ENCODE results near the gene HTR3B. TPM values are rescaled to one million over a fixed set of nuclear protein-coding genes. Genes with fewer than 3 reads are reported as not detected.

Gene HTR3B
- total RNA-seq, 4 donors from 2014 or later = not detected

DNA sequence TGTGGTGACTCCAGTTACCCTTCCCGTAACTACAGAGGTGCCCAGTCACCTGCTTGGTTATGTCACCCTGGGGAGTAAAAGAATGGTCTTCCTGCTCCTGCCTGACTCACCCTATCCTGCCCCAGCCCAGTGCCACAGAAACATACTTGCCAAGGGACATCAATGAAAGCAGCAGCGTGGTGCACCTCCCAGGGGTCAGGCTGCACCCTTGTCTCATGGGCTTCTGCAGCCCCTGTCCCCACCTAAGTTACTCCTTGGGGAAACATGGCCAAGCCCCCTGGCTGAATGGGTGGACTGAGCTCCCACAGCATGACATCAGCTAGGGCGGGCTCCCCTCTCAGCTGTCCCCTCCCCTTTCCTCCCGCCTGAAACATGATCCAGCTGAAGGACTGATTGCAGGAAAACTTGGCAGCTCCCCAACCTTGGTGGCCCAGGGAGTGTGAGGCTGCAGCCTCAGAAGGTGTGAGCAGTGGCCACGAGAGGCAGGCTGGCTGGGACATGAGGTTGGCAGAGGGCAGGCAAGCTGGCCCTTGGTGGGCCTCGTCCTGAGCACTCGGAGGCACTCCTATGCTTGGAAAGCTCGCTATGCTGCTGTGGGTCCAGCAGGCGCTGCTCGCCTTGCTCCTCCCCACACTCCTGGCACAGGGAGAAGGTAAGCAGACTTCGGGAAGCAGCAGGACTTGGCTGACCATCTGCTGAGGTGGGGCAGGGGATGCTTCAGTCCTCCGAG, 70.3 kb downstream of the HTR3B start, which contains the start of gene HTR3A:
Gene HTR3A (plus strand): TSS at position 368 of the 730 bp plus-strand sequence. CDS start 218 bp downstream, at position 586.
- Histone ChIP-seq H3K27ac (no peak within 1 kb of the TSS), H3K4me1 (peaks cover 3 to 5% of the 10 kb centered on the region in 2 donors), H3K4me3 (no peak within 1 kb of the TSS), H3K9me3 (no peaks in the 10 kb centered on the region), H3K36me3 (no peaks in the 10 kb centered on the region), H3K27me3 (peaks cover 0 to 6% (median 3%) of the 10 kb centered on the region in 3 donors)
- in situ Hi-C loops (cut with MboI; ENCODE audit: low sequenced_read_pairs in 4 of 4) = no loop called here
- intact Hi-C loops (cut with DNase I; ENCODE audit: low total_unique reads) = no loop called here
- ATAC-seq (peak; percentile 61 to 88), DNase-seq (peak; percentile 31 to 71)
- TF ChIP-seq, protein P1, sequence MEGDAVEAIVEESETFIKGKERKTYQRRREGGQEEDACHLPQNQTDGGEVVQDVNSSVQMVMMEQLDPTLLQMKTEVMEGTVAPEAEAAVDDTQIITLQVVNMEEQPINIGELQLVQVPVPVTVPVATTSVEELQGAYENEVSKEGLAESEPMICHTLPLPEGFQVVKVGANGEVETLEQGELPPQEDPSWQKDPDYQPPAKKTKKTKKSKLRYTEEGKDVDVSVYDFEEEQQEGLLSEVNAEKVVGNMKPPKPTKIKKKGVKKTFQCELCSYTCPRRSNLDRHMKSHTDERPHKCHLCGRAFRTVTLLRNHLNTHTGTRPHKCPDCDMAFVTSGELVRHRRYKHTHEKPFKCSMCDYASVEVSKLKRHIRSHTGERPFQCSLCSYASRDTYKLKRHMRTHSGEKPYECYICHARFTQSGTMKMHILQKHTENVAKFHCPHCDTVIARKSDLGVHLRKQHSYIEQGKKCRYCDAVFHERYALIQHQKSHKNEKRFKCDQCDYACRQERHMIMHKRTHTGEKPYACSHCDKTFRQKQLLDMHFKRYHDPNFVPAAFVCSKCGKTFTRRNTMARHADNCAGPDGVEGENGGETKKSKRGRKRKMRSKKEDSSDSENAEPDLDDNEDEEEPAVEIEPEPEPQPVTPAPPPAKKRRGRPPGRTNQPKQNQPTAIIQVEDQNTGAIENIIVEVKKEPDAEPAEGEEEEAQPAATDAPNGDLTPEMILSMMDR (IDR thresholded peaks at IDR 0.05 in 4 of 5, conservative IDR thresholded peaks at IDR 0.05 in 1 of 5) = no peak
- TF ChIP-seq POLR2A (IDR thresholded peaks at IDR 0.05) = no peak

DNA sequence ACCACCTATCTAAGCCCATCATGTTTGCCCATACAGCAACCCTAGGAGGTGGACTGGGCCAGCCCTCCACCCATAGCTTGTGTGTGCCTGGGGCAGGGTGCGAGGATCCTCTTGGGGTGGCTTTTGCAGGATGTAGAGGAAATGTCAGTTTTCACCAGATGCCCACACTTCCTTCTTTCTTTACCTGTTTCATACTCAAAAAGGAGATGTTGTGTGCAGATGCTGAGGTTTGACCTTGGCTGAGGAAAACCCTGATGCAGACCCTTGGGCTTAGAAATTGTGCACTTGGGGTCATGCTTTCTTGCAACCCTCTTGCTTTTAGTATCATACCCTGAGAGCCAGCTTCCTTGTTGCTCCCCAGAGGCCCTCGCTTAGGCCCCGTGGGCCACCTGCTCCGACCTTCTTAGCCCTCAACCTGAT, 72.5 kb downstream of the HTR3B start:
- Histone ChIP-seq H3K27me3 (peaks cover 0 to 6% (median 3%) of the 10 kb centered on the region in 3 donors), H3K9me3 (no peaks in the 10 kb centered on the region), H3K4me1 (peaks cover 3 to 5% of the 10 kb centered on the region in 2 donors), H3K36me3 (no peaks in the 10 kb centered on the region), H3K27ac (no peak overlapping the region), H3K4me3 (no peak overlapping the region)
- no peak for DNase-seq
- no peak for TF ChIP-seq POLR2A (IDR thresholded peaks at IDR 0.05)
- TF ChIP-seq, protein P1 (IDR thresholded peaks at IDR 0.05 in 4 of 5, conservative IDR thresholded peaks at IDR 0.05 in 1 of 5) = no peak
- intact Hi-C loops (cut with DNase I; ENCODE audit: low total_unique reads) (no loop called here), in situ Hi-C loops (cut with MboI; ENCODE audit: low sequenced_read_pairs in 4 of 4) (no loop called here)
- no peak for ATAC-seq

DNA sequence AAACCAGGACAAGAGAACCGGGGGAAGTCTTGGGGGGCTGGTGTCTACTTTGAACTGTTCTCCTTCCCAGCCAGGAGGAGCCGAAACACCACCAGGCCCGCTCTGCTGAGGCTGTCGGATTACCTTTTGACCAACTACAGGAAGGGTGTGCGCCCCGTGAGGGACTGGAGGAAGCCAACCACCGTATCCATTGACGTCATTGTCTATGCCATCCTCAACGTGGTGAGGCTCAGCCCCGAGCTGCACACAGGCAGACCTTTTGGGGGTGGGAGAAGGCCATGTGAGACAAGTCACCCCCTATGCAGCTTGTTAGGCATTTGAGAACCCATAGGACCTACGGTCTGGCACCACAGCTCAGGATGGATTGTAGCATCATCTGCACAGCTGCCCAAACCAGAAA, 73.1 kb downstream of the HTR3B start:
- Histone ChIP-seq H3K4me1 (peaks cover 3 to 5% of the 10 kb centered on the region in 2 donors), H3K9me3 (no peaks in the 10 kb centered on the region), H3K27me3 (peaks cover 0 to 6% (median 3%) of the 10 kb centered on the region in 3 donors), H3K4me3 (no peak overlapping the region), H3K36me3 (no peaks in the 10 kb centered on the region), H3K27ac (no peak overlapping the region)
- DNase-seq (no peak), ATAC-seq (no peak)
- in situ Hi-C loops (cut with MboI; ENCODE audit: low sequenced_read_pairs in 4 of 4) (no loop called here), intact Hi-C loops (cut with DNase I; ENCODE audit: low total_unique reads) (no loop called here)
- TF ChIP-seq, protein P1 (IDR thresholded peaks at IDR 0.05 in 4 of 5, conservative IDR thresholded peaks at IDR 0.05 in 1 of 5) = no peak
- no peak for TF ChIP-seq POLR2A (IDR thresholded peaks at IDR 0.05)

DNA sequence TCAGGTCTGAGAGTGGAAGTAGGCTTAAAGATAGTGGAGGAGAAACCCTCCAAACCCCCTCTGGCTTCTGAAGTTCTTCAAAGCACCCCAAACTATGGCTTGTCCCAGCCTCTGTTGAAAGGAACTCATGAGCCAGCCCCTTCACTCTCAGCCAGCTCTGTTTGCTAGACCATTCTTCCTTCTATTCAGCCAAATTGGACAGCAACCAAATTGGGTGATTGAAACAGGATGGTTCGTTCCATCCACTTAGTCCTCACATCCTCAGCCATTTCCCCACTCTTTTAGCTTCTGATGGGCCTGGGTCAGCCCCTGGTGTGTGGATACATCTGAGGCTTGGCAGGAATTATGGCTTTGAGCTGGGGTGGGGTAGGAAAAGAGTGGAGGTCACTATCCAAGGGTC, 74.8 kb downstream of the HTR3B start:
- DNase-seq = no peak
- no peak for ATAC-seq
- Histone ChIP-seq H3K27ac (no peak overlapping the region), H3K4me1 (peaks cover 3 to 5% of the 10 kb centered on the region in 2 donors), H3K27me3 (peaks cover 0 to 6% (median 3%) of the 10 kb centered on the region in 3 donors), H3K9me3 (no peaks in the 10 kb centered on the region), H3K4me3 (no peak overlapping the region), H3K36me3 (no peaks in the 10 kb centered on the region)
- in situ Hi-C loops (cut with MboI; ENCODE audit: low sequenced_read_pairs in 4 of 4) = no loop called here
- TF ChIP-seq POLR2A (IDR thresholded peaks at IDR 0.05) = no peak
- TF ChIP-seq, protein P1 (IDR thresholded peaks at IDR 0.05 in 4 of 5, conservative IDR thresholded peaks at IDR 0.05 in 1 of 5) = no peak
- intact Hi-C loops (cut with DNase I; ENCODE audit: low total_unique reads) = no loop called here

Measured in gastrocnemius medialis (tissue), 4 donors.